HCT116 (cell line): ENCODE measurements around the gene HCRTR1. TPM values are rescaled to one million over a fixed set of nuclear protein-coding genes. Genes with fewer than 3 reads are reported as not detected.

Experiments used
- ATAC-seq: fragments of 200-7000 bp; cut with Tn5 transposase; 2 replicates; pipeline ENCODE4 v1.9.1; 2020; ENCODE audit warnings: mild to moderate bottlenecking, moderate library complexity
- BruUV-seq: library from RNA; stranded (reverse); fragments of 400-500 nt; replicated peaks from 2 replicates; lab custom pipeline; 2021; lab: Mats Ljungman, UMichigan
- CTCF ChIA-PET: fragments of 300-600 bp; sonication (Branson Sonifier 250); formaldehyde crosslinking; loops from one replicate; lab custom pipeline; 2021; ENCODE audit warnings: antibody characterized with exemption; lab: Charles Lee
- POLR2A ChIA-PET: fragments of 300-600, 350-600 bp; sonication (Branson Sonifier 250); formaldehyde crosslinking; loops from one replicate; lab custom pipeline; 2021; ENCODE audit warnings: antibody characterized with exemption; lab: Charles Lee
- RAD21 ChIA-PET, 2 experiments: fragments of 300-600 bp; sonication (Branson Sonifier 250); formaldehyde crosslinking; loops; one replicate each; lab custom pipeline; 2023; ENCODE audit warnings: low total read pairs in 2 of 2; ENCODE audit not compliant: uncharacterized antibody in 2 of 2, unreplicated experiment in 2 of 2, low non-redundant PET in 1 of 2; lab: Charles Lee
- DNase-seq: peaks from one replicate; pipeline ENCODE4 v3.0.0-alpha.2; 2010; ENCODE audit warnings: low read depth, low spot score
- H2AFZ ChIP-seq: fragments of 200-600 bp; shearing (Covaris generic), sonication (generic); 2 replicates; pipeline ENCODE4 v1.6.1; 2017; ENCODE audit warnings: low read depth, mixed run types, mixed read lengths, antibody characterized with exemption, low read length; ENCODE audit not compliant: poor library complexity, severe bottlenecking
- H3K27ac ChIP-seq: 2 replicates; pipeline ENCODE4 v1.5.1; 2012; ENCODE audit warnings: low read depth, low read length
- H3K27me3 ChIP-seq: fragments of 200-600 bp; sonication (generic); 2 replicates; pipeline ENCODE4 v1.6.1; 2016; ENCODE audit warnings: mixed run types, low read length, mixed read lengths; ENCODE audit not compliant: insufficient read depth
- H3K36me3 ChIP-seq, 2 experiments: fragments of 200-500 bp in 1 of 2; fragments of 200-600 bp in 1 of 2; sonication (Bioruptor generic) in 1 of 2; sonication (generic) in 1 of 2; 2 replicates each; pipeline versions ENCODE4 v1.5.1 to v1.6.1; 2014 to 2016; ENCODE audit warnings: low read length in 2 of 2, inconsistent platforms in 1 of 2, mixed read lengths in 1 of 2, mixed run types in 1 of 2; ENCODE audit not compliant: insufficient read depth in 2 of 2, control insufficient read depth in 1 of 2
- H3K4me1 ChIP-seq, 2 experiments: fragments of 200-600 bp in 1 of 2; sonication (generic) in 1 of 2; 2 replicates each; pipeline versions ENCODE4 v1.5.1 to v1.6.1; 2012 to 2017; ENCODE audit warnings: low read length in 2 of 2, inconsistent platforms in 1 of 2, mild to moderate bottlenecking in 1 of 2, mixed read lengths in 1 of 2, mixed run types in 1 of 2, moderate library complexity in 1 of 2; ENCODE audit not compliant: insufficient read depth in 2 of 2, control insufficient read depth in 1 of 2
- H3K4me2 ChIP-seq: fragments of 200-600 bp; sonication (generic); 2 replicates; pipeline ENCODE4 v1.6.1; 2017; ENCODE audit warnings: mixed run types, low read length, mixed read lengths
- H3K4me3 ChIP-seq, 2 experiments: fragments of 200-600 bp in 1 of 2; sonication (generic) in 1 of 2; replicated peaks in 1 of 2; 2 replicates each; pipeline ENCODE4 v1.5.1; 2011 to 2016; ENCODE audit warnings: low read length in 2 of 2, control low read depth in 1 of 2, low read depth in 1 of 2, mild to moderate bottlenecking in 1 of 2, mixed read lengths in 1 of 2, mixed run types in 1 of 2
- H3K79me2 ChIP-seq: fragments of 200-600 bp; sonication (generic); 2 replicates; pipeline ENCODE4 v1.6.1; 2017; ENCODE audit warnings: mild to moderate bottlenecking, mixed run types, low read length, moderate library complexity, mixed read lengths; ENCODE audit not compliant: insufficient read depth
- H3K9ac ChIP-seq: fragments of 200-600 bp; sonication (generic); 2 replicates; pipeline ENCODE4 v1.6.1; 2016; ENCODE audit warnings: low read length, mixed read lengths
- H3K9me2 ChIP-seq: fragments of 200-600 bp; sonication (generic), shearing (Covaris generic); 2 replicates; pipeline ENCODE4 v1.6.1; 2017; ENCODE audit warnings: mixed run types, mild to moderate bottlenecking, moderate library complexity; ENCODE audit not compliant: insufficient read depth
- H3K9me3 ChIP-seq, 2 experiments: fragments of 200-500 bp in 1 of 2; fragments of 200-600 bp in 1 of 2; sonication (Bioruptor generic) in 1 of 2; sonication (generic) in 1 of 2; 2 replicates each; pipeline ENCODE4 v1.6.1; 2014 to 2017; ENCODE audit warnings: low read length in 2 of 2, mixed read lengths in 2 of 2, inconsistent platforms in 1 of 2, low read depth in 1 of 2, mild to moderate bottlenecking in 1 of 2, mixed run types in 1 of 2, moderate library complexity in 1 of 2; ENCODE audit not compliant: control insufficient read depth in 1 of 2, insufficient read depth in 1 of 2
- H4K20me1 ChIP-seq: fragments of 200-600 bp; sonication (generic), shearing (Covaris generic); 2 replicates; pipeline ENCODE4 v1.6.1; 2017; ENCODE audit warnings: mixed run types, mild to moderate bottlenecking, moderate library complexity; ENCODE audit not compliant: insufficient read depth
- CEBPB ChIP-seq: IDR thresholded peaks from 2 replicates; pipeline ENCODE4 v1.6.1; 2012; ENCODE audit warnings: low read depth
- CTCF ChIP-seq, 3 experiments: fragments of 200-600 bp in 1 of 3; sonication (generic) in 1 of 3; IDR thresholded peaks in 2 of 3; conservative IDR thresholded peaks in 1 of 3; 2 replicates each; pipeline ENCODE4 v1.5.1; 2012 to 2017; ENCODE audit warnings: low read depth in 2 of 3, low read length in 2 of 3, antibody characterized with exemption in 1 of 3, borderline replicate concordance in 1 of 3, control low read depth in 1 of 3, mild to moderate bottlenecking in 1 of 3, mixed read lengths in 1 of 3, mixed run types in 1 of 3, moderate library complexity in 1 of 3; ENCODE audit not compliant: insufficient read depth in 1 of 3
- EGR1 ChIP-seq: IDR thresholded peaks from 2 replicates; pipeline ENCODE4 v1.6.1; 2012; ENCODE audit warnings: low read depth
- ELF1 ChIP-seq: IDR thresholded peaks from 2 replicates; pipeline ENCODE4 v1.6.1; 2012; ENCODE audit warnings: low read depth, borderline replicate concordance
- FOSL1 ChIP-seq: IDR thresholded peaks from 2 replicates; pipeline ENCODE4 v1.6.1; 2012; ENCODE audit warnings: low read depth
- MAX ChIP-seq: IDR thresholded peaks from 2 replicates; pipeline ENCODE4 v1.6.1; 2012
- POLR2A ChIP-seq: IDR thresholded peaks from 2 replicates; pipeline ENCODE4 v1.7.0; 2011; ENCODE audit warnings: borderline replicate concordance; ENCODE audit not compliant: insufficient read depth, insufficient read length; ENCODE audit errors: extremely low read depth
- RAD21 ChIP-seq: IDR thresholded peaks from 2 replicates; pipeline ENCODE4 v1.6.1; 2012; ENCODE audit warnings: low read depth, mild to moderate bottlenecking
- SIN3A ChIP-seq: IDR thresholded peaks from 2 replicates; pipeline ENCODE4 v1.6.1; 2012; ENCODE audit warnings: low read depth
- SRF ChIP-seq: IDR thresholded peaks from 2 replicates; pipeline ENCODE4 v1.6.1; 2012; ENCODE audit warnings: low read depth
- TCF7L2 ChIP-seq: IDR thresholded peaks from 2 replicates; pipeline ENCODE4 v1.7.0; 2011; ENCODE audit warnings: borderline replicate concordance, inconsistent platforms; ENCODE audit not compliant: insufficient read depth, insufficient read length; ENCODE audit errors: extremely low read depth
- YY1 ChIP-seq: IDR thresholded peaks from 2 replicates; pipeline ENCODE4 v1.6.1; 2011; ENCODE audit warnings: low read length, low read depth, moderate library complexity, mild to moderate bottlenecking; ENCODE audit not compliant: insufficient replicate concordance; ENCODE audit errors: extremely low read depth
- ZBTB33 ChIP-seq: IDR thresholded peaks from 2 replicates; pipeline ENCODE4 v1.6.1; 2011; ENCODE audit warnings: mild to moderate bottlenecking, low read length, moderate library complexity; ENCODE audit not compliant: insufficient replicate concordance; ENCODE audit errors: extremely low read depth
- ZFX ChIP-seq: fragments of 450-650 bp; IDR thresholded peaks from 2 replicates; pipeline ENCODE4 v1.6.1; 2017
- ZNF274 ChIP-seq: fragments of 200-500 bp; sonication (Bioruptor generic); IDR thresholded peaks from 2 replicates; pipeline ENCODE4 v1.6.1; 2014; ENCODE audit warnings: mild to moderate bottlenecking, low read depth, low read length, inconsistent platforms
- intact Hi-C: fragments of 100-400 bp; cut with micrococcal nuclease; formaldehyde crosslinking; loops from 2 replicates; pipeline ENCODE4 v1.10.0; 2022
- total RNA-seq: library from RNA; stranded (reverse); gene quantifications from one replicate; pipeline ENCODE4 v1.2.1, GENCODE V29; 2021; ENCODE audit not compliant: unreplicated experiment

The HCRTR1 gene
- total RNA-seq, 1 experiment from 2014 or later: not detected

- H4K20me1 ChIP-seq: no peaks in the 10 kb centered on the region
- H3K27me3 ChIP-seq: no peaks in the 10 kb centered on the region
- DNase-seq (no peak), ATAC-seq (no peak)
- CTCF ChIA-PET: interaction anchor here (0.7 to 1.6 kb wide), 2 partner anchors 113 to 793 kb away, joined by 3 to 5 read pairs; no protein-coding TSS in a partner anchor
- H3K9me3 ChIP-seq: no peaks in the 10 kb centered on the region
- H3K27ac ChIP-seq: no peak overlapping the region
- POLR2A ChIA-PET: no interaction called here
- no peak overlapping the region for H3K4me3 ChIP-seq
- no peaks in the 10 kb centered on the region for H3K9me2 ChIP-seq
- no peak overlapping the region for H3K4me2 ChIP-seq
- H3K36me3 ChIP-seq: no peaks in the 10 kb centered on the region
- H3K79me2 ChIP-seq: no peaks in the 10 kb centered on the region
- no peak overlapping the region for H3K9ac ChIP-seq
- no TSS peak for BruUV-seq
- intact Hi-C loops: no loop called here
- no peak overlapping the region for H2AFZ ChIP-seq
- H3K4me1 ChIP-seq: peaks cover 1 to 2% of the 10 kb centered on the region in 2 experiments; a peak in 2 of 4 replicates
- TF ChIP-seq MAX (no peak), ELF1 (no peak), YY1 (no peak), SIN3A (no peak), ZBTB33 (no peak), RAD21 (no peak), CTCF (IDR thresholded peaks at IDR 0.05 in 2 of 3, conservative IDR thresholded peaks at IDR 0.05 in 1 of 3; ENCODE audit: borderline replicate concordance in 1 of 3, insufficient read depth in 1 of 3, low read depth in 2 of 3, low read length in 2 of 3) (no peak), TCF7L2 (no peak), CEBPB (no peak), ZFX (no peak), POLR2A (no peak), ZNF274 (no peak), EGR1 (no peak), SRF (no peak), FOSL1 (no peak)
- RAD21 ChIA-PET: no interaction called here
Measured at GRCh38 chr1:31675756-31676155, 58.3 kb downstream of the HCRTR1 start.

Other genes starting within 250 kb of the HCRTR1 start
- not detected for gene FABP3, start 244.6 kb upstream of the HCRTR1 start, total RNA-seq
- 50.1 TPM for gene SERINC2, start 204.5 kb upstream of the HCRTR1 start, total RNA-seq
- 57.9 TPM for gene TINAGL1, start 41.2 kb upstream of the HCRTR1 start, total RNA-seq
- gene PEF1, start 27.2 kb downstream of the HCRTR1 start, total RNA-seq: 37.6 TPM
- 2.2 TPM for gene COL16A1, start 86.3 kb downstream of the HCRTR1 start, total RNA-seq
- 10.1 TPM for gene ADGRB2, start 146.7 kb downstream of the HCRTR1 start, total RNA-seq
- 5.0 TPM for gene SPOCD1, start 198.3 kb downstream of the HCRTR1 start, total RNA-seq